Measurements from ENCODE around the gene CFAP90.

The CFAP90 gene, protein sequence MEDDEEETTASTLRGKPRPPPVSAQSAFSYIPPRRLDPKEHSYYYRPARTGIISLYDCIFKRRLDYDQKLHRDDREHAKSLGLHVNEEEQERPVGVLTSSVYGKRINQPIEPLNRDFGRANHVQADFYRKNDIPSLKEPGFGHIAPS

DNA sequence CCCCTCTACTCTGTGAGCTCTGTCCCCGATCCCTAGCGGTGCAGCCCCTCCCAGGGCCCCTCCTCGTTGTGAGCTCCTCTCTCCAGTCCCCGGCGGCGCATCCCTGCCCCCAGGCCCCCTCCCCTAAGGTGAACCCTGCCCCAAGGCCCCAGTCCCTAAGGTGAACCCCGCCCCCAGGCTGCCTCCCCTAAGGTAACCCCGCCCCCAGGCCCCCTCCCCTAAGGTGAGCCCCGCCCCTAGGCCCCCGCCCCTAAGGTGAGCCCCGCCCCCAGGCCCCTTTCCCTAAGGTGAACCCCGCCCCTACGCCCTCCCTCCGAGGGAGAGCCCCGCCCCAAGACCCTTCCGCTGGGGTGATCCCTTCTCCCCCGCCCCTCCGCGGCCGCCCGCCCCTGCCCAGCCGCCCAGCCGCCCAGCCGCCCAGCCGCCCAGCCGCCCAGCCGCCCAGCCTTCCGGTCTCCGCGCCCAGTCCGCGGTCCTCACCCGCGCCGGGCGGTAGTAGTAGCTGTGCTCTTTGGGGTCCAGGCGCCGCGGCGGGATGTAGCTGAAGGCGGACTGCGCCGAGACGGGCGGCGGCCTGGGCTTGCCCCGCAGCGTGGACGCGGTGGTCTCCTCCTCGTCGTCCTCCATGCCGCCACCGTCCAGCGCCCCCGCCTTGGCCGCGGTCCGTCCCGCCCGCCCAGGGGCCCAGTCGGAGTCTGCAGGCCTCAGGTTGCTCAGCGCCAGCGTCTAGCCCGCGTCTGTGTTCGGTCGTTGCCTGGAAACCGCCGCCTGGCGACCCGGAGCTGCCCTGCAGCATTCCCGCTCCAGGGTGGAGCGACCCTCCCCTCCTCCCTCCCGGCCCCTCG lies at the start of gene CFAP90:
CFAP90 (minus strand) TSS at position 739 of the 845 bp plus-strand sequence; CDS start at position 627, 112 bp downstream.
- DNase-seq, result no peak

DNA sequence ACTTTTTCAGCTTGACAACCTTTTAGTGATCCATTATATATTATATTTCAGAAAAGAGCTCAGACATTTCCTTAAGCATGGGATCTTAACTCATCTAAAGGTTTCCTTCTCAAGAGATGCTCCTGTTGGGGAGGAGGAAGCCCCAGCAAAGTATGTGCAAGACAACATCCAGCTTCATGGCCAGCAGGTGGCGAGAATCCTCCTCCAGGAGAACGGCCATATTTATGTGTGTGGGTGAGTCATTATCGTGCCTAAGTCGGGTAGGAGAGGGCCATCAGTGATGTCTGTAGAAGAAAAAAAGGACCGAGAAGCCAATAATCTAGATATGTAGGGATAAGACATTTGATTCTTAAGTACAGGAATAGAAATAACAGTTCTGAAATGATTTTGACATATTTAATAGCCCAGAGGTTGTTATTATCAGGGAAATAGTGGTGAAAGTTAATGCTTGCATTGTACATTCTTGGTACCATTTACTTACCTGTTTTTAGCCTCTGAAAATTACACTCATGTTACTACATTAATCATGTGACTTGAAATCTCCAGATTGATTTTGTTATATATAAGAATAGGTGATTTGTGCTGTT lies 46.2 kb upstream of the CFAP90 start:
- peak; percentile 43 for DNase-seq

DNA sequence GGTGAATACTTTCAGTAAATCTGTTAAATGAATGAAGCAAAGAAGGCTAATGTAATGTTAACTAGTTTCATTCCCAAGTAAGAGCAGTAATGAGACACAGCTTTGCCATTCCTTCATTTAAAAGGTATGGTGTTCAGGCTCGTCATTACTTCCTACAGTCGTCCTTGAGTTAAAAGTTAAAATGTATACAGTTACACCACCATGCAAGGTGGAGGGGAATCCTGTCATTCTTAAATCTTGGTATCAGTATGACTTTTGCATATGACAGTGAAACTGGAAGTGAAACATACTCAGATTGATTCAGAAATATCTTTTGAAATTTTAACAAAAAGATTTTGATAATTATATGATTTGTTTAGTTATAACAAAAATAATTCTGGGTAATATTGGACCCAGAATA lies 43.9 kb upstream of the CFAP90 start:
- no peak for DNase-seq

DNA sequence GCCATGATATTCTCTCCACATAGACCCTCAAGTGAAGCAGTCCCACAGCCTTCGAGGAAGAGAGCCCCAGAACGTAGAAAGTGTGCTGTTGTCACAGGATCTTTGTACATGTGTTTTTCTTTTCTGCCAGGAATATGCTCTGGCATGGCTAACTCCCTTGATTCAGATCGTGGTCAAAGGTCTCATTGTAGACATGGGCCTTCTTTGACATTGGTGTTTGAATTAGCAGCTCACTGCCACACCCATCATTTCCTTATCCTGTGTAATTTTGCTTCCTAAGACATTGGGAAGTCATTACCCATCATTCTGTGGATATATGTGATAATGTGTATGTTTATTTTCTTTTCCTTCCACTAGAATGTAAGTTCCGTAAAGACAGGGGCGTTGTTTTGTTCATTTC lies 43.5 kb upstream of the CFAP90 start:
- no peak for DNase-seq

DNA sequence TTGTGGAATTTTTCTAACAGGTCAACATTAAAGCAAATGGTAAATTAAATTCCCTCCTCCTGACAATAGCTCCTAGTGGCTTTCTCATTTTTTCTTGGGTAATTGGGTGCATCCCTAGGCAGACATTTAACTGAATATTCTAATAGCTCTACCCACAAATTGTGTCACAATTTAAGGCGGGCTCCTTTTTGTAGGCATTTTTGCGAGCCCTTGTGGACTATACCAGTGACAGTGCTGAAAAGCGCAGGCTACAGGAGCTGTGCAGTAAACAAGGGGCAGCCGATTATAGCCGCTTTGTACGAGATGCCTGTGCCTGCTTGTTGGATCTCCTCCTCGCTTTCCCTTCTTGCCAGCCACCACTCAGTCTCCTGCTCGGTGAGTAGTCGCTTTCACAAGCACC lies 38.0 kb upstream of the CFAP90 start:
- no peak for DNase-seq

DNA sequence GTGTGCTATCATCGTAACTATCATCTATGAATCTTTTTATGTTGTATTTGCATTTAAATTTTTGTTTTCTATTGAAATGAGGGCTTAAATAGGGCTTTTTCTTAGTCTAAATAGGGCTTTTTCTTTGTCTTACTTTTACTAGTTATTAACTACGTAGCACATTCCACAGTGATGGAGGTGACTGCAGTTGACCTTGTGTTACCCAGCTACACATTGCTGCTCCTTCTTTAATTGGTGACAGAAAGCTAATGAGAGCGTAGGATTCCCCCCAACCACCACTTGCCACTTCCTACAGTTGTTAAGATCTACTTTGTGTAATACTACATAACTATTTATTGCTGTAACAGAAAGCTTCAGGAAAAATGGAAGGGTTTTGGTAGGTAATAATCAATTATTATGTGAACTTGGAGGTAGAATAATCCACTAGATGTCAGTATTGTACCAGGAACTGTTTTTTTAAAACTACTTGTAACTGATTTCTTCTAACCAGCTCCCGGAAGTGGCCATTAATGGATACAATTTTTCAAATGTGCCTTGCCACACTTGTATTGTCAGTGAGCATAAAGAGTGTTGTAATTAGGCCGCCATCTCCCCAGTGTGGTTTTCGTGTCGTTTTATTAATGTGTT lies 36.0 kb upstream of the CFAP90 start:
- DNase-seq, result no peak

DNA sequence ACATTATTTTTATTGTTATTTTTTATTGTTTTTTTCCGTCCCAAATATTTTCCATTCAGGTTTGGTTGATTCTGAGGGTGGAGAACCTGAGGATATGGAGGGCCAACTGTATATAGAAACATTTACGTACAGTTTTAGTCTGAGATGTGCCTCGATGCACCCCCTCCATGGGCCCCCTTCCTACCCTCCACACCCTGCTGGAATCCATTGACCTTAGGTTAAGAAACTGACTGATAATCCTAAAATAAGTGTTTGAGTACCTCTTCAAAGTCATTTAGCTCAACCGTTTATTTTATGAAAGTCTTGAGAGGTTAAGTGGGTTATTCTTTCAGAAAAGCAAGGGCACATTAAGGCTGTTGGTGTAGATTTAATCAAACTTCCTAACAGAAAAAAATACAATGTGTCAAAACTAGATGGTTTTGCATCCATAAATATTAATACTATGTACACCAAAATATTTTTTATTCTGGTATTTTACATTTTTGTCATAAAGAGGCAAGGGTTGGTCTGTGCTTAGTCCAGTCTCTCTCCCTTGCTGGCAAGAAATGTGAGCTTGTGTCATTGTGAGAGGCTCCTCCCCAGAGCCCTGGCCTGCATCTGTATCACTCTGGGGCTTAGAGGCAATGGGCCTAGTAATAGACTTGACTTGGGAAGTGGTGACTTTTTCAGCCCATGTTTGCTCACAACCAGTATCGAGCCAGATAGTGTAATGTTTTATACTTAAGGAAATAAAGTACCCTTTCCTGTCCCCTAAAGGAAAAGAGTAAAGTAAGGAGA lies 33.7 kb upstream of the CFAP90 start:
- no peak for DNase-seq

DNA sequence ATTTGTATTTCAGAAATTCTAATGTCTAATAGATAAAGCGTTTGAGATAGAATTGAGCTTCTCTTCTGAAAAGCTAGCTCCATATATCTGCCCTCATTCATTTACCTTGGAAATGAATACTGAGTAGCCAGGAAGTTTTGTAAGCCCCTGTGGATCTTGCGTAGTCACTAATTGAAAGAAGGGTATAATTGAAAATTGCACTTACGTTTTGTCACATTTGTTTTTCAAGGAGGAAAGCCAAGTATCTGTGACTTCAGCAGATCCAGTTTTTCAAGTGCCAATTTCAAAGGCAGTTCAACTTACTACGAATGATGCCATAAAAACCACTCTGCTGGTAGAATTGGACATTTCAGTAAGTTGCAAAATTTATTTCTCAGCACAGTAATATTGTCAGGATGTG lies 32.0 kb upstream of the CFAP90 start:
- no peak for DNase-seq

DNA sequence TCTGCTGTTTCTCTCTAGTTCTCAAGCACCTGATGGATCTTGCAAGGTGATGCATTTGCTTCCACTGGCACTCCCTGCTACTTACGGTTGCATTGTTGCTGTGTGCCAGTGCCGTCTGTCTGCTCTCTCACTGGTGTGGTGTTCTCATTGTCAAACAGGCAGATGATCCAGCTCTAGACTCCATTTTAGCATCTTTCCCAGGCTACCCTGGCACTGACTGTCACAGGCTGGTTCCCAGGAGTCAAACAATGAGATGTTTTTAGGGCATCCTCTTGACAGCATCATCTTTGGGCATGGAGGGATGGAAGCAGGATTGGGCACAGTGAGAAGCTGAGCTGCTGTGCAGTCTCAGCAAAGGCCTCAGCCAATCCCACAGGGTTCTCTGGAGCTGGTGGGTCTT lies 30.9 kb upstream of the CFAP90 start:
- DNase-seq, result no peak

DNA sequence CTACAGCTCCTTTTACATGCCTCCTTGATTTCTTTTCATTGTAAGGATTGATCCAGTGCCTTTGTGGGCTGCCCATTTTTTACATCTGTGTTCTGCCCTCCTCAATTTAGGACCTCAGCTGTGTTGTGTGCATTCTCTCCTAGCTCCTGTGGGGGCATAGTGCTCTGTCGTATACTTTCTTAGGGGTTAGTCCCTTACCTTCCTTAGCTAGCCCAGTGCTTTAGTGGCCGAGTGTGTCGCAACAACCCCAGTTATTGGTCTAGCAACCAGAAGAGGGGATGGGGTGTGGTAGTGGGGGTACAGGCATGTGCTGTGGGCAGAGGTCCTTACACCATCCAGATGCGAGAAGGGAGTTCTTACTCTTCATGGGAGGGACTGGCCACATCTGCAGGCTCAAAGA lies 30.2 kb upstream of the CFAP90 start:
- no peak for DNase-seq

DNA sequence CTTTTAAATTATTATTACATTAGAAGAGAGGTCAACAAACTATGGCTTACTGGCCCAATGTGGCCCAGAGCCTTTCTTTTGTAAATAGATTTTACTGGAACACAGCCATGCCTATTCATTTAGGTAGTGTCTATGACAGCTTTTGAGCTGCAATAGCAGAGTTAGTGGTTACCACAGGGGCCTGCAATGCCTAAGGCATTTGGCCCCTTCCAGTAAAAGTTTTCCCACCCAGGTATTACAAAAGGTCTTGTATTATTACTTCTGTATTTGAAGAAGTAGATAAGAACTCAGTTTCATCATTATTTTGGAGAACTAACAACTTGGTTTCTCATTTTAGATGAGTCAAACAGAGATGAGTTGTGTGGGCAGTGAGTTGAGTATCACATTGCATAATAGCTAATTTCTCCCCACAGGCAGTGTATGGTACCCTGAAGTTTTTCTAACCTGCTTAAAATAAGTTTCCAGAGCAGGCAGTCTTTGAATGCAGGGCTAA lies 27.5 kb upstream of the CFAP90 start:
- no peak for DNase-seq

DNA sequence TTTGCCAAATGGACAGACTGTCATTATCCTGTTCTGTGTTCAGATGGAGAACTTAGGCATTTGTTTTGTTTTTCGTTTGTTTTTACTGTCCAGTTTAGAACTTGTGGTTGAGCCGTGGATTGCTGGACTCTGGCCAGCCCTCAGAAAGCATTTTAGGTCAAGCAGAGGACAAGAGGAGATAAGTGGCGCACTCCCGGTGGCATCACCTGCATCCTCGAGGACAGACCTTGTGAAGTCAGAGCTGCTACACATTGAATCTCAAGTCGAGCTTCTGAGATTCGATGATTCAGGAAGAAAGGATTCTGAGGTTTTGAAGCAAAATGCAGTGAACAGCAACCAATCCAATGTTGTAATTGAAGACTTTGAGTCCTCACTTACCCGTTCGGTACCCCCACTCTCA lies 26.9 kb upstream of the CFAP90 start:
- no peak for DNase-seq

DNA sequence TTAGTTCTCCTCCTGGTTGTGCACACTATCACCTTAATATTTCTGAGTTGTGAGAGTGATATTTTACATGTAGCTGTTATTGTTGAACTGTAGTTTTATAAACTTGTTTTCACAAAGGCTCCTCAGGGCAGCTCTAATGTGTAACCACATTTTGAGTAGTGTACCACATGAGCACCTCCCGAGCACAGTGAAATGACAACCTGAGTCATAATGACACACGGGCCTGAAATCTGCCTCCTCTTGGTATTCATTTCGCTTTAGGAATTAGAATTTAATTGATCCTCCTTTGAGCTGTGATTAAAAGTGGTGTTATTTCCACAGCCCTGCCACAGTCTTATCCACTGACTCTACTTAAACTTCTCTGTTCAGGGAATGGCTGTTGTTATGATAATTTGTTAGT lies 25.9 kb upstream of the CFAP90 start:
- DNase-seq, result no peak

DNA sequence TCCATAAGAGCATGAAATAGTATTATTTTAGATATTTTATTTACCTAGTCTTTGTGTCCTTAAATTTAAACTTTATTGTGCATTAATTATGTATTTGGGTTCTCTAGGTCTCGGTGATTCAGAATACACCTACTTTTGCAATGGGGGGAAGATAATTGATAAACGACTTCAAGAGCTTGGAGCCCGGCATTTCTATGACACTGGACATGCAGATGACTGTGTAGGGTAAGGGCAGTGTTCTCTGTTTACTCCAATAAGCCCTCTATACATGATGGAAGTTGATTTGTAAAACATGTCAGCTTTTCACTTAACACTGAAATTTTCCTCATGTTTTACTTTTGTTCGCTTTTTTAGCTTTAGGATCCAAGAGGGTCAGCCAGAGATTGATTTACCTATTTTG lies 24.2 kb upstream of the CFAP90 start:
- DNase-seq, result no peak

DNA sequence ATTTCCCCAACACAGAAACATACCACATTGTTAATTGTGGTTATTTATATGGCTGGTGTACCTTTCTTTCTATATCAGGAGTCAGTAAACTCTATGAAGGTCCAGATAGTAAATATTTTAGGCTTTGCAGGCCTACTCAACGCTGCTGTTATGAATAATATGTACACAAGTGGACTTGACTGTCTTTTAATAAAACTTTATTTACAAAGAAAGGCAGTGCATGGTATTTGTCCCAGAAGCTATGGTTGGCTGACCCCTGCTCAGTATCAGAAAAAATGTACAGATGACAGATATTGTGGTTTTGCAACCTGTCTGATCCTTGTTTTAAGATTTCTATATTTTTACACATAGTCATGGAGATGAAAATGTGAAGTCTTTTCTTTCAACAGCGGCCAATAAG lies 23.7 kb upstream of the CFAP90 start:
- DNase-seq, result no peak

DNA sequence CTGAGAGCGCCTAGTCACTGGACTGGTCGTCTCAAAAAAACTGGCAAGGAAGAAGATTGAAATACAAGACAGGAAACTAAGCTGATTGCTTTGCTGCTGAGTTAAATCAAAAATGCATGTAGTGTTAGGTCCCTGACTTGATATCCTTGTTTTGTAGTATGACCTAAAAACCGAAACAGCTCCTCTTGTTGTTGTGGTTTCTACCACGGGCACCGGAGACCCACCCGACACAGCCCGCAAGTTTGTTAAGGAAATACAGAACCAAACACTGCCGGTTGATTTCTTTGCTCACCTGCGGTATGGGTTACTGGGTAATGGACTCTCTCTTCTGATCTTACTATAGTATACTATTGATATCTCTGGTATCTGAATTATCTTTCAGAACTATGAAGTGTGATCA lies 22.3 kb upstream of the CFAP90 start:
- no peak for DNase-seq

DNA sequence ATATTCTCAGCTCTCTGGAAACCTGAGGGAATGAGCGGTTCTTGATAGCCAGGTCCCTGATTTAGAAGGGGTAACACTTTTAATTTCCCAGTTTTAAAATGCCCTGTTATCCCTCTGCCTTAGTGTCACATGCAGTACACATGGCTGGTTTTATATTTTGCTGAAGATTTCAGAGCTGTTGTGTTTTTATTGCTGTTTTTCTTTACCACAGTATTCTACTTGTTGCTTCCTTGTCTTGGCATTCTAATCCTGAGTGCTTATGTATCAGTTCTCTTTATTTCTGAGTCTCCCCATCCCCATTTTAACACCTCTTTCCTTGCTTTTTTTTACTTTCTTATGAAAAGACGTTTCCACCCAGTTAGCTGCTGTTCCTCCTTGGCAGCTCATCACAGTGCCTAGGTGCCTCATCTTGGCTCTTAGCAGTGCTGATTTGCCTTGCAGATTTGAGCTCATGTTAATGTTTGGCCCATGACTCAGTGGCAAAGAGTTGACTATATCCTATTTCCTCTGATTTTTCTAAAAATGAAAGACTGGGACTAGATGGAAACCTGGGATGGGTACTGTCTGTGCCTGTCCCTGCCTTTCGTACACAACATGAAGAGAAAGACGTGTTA lies 21.7 kb upstream of the CFAP90 start:
- DNase-seq, result no peak

DNA sequence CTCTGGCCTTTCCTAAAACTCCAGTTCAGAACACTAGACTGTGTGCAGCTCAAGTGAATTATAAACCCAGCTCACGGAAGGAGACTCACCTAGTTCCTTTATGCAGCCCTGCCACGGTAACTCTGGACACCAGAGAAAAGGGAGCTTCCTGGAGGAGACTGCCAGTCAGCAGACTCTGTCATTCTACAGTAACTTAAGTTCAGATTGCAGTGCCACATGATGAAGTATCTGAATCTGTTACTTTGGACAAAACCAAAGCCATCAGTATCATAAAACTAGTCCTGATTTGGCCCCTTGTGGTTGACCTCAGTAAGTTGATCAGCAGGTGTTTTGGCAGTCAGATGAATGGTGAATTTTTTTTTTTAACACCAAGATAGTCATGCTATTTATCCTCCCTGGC lies 20.7 kb upstream of the CFAP90 start:
- DNase-seq, result no peak

DNA sequence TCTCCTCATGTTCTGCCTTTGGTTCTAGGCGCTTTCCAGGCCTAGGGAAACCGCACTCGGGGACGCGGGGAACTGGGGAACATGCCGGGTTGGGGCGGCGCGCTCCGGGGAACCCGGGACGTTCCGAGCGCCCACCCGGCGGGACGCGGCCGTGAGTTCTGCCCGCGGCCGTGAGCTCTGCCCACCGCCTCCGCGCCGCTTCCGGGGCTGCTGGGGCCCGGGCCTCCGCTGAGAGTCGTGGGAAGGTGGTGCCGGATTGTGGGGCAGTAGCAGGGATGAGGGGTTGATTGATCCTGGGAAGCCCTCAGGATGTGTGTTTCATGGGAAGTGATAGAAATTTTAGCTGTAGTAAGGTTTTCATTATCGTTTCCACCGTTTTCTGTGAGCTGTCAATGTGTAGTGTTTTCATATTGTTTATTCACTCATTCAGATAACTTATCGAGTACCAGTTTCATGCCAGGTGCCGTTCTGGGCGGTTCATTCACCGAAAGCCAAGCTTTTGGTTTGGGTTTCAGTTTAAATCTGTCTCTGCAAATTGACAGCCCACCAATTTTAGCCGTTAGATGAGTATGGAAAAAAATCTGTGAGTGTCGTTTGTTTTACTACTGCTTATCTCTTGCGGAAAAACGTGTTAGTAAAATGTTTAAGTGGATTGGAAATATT lies 18.7 kb upstream of the CFAP90 start:
- no peak for DNase-seq

DNA sequence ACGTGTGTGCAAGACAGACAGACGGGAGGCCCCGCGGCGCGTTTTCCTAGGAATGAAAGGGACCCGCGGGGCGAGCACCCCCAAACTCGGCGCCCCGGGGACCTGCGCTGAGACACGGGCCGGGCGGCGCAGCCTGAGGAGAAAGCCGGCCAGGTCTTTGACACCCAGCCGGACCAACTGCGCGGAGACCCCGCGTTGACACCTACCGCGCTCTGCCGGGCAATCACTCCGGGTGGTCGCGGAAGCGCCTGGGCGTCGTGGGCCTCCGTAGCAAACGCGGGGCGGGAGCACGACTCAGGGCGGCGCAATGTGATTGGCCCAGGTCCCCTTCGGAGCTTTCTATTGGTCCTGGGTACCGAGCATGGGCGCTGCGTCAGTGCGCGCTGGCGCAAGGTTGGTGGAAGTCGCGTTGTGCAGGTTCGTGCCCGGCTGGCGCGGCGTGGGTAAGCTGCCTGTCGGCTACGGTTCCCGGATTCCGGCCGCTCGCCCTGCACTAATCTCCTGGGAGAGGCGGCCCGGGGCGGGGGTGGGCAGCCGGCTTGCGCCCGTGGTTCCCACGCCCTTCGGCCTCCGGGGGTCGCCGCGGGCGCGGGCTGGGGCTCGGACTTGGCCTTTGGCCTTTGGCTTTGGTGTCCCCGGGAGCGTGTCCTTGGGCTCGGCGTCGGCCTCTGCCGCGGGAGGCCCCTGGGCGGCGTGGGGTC lies 18.0 kb upstream of the CFAP90 start, which contains the start of the genes FASTKD3 and MTRR:
FASTKD3 (minus strand) TSS at position 259 of the 701 bp plus-strand sequence. CDS start 948 bp downstream, outside the sequence.
MTRR (plus strand) TSS at position 376 of the 701 bp plus-strand sequence. CDS start 1,647 bp downstream, outside the sequence.
- peak; percentile 82 for DNase-seq

DNA sequence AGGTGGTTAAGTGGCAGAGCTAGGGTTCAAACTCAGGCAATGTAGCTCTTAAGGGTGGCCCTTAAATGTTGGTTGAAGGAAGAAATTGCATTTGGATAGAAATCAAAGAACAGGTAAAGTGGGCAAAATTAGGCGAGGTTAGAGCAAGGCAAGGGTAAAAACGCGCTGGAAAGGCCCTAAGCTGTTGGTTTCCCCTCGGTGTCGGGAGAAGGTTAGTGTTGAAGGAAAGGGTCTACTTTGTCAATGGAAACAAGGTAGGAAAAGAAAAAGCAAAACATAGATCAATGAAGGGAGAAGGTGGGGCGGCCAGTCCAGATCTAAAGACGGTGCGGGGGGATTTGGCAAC lies 17.5 kb upstream of the CFAP90 start:
- no peak for DNase-seq
